VCaP (cell line): Measurements from ENCODE around the gene RERG.

Experiments
- H3K27ac ChIP-seq: fragments of 450-650 bp; 2 replicates; pipeline ENCODE4 v1.5.1; 2017
- CTCF ChIP-seq: fragments of 450-650 bp; conservative IDR thresholded peaks from 2 replicates; pipeline ENCODE4 v1.5.1; 2017; ENCODE audit warnings: mild to moderate bottlenecking, moderate library complexity

RERG gene

GRCh38 chr12:15155271-15155670, 65.9 kb downstream of the RERG start:
- TF ChIP-seq CTCF, result no peak
- H3K27ac ChIP-seq, result no peak overlapping the region

GRCh38 chr12:15154103-15154502, 67.1 kb downstream of the RERG start:
- H3K27ac ChIP-seq, result no peak overlapping the region
- TF ChIP-seq CTCF, result no peak

- TF ChIP-seq CTCF, result 0 out of 2 replicates have a peak, but pooled peaks have one; percentile 4
- no peak overlapping the region for H3K27ac ChIP-seq
Observed at GRCh38 chr12:15152868-15153267, 68.3 kb downstream of the RERG start.

GRCh38 chr12:15152456-15152855, 68.8 kb downstream of the RERG start:
- TF ChIP-seq CTCF, result peak; percentile 66

GRCh38 chr12:15151161-15152091, 69.8 kb downstream of the RERG start:
- no peak overlapping the region for H3K27ac ChIP-seq
- peak; percentile 81 for TF ChIP-seq CTCF

More at GRCh38 chr12:15152456-15152855, 68.8 kb downstream of the RERG start:
- H3K27ac ChIP-seq, result no peak overlapping the region

- no peak overlapping the region for H3K27ac ChIP-seq
- no peak for TF ChIP-seq CTCF
Observed at GRCh38 chr12:15146585-15146984, 74.6 kb downstream of the RERG start.

GRCh38 chr12:15143467-15143866, 77.8 kb downstream of the RERG start:
- TF ChIP-seq CTCF, result no peak
- no peak overlapping the region for H3K27ac ChIP-seq
